SU-DHL-6 (cell line): ENCODE results near the gene CCNY.

ENCODE experiments used
- H2AFZ ChIP-seq: fragments of 200-600 bp; sonication (generic); 2 replicates; pipeline ENCODE4 v1.6.1; 2014; ENCODE audit warnings: low read depth, mild to moderate bottlenecking, moderate library complexity, mixed read lengths, antibody characterized with exemption, low read length; ENCODE audit not compliant: severe bottlenecking
- H3F3A ChIP-seq: fragments of 200-600 bp; shearing (Covaris generic); 2 replicates; pipeline ENCODE4 v1.6.0; 2016; ENCODE audit warnings: antibody characterized with exemption, mild to moderate bottlenecking; ENCODE audit not compliant: insufficient read depth
- H3K27ac ChIP-seq: fragments of 200-600 bp; sonication (generic); 2 replicates; pipeline ENCODE4 v1.5.1; 2016; ENCODE audit warnings: low read depth, mild to moderate bottlenecking, low read length, moderate library complexity, mixed read lengths
- H3K27me3 ChIP-seq: fragments of 200-600 bp; sonication (generic), shearing (Covaris generic); 2 replicates; pipeline ENCODE4 v1.6.0; 2014; ENCODE audit warnings: mild to moderate bottlenecking, low read length
- H3K36me3 ChIP-seq: fragments of 200-600 bp; sonication (generic); 2 replicates; pipeline ENCODE4 v1.6.1; 2014; ENCODE audit warnings: mild to moderate bottlenecking, low read length, mixed read lengths
- H3K4me2 ChIP-seq: fragments of 300-600, 200-600 bp; shearing (Covaris generic), sonication (generic); 2 replicates; pipeline ENCODE4 v1.6.0; 2014; ENCODE audit warnings: low read length, low read depth, mild to moderate bottlenecking; ENCODE audit not compliant: poor library complexity, severe bottlenecking
- H3K4me3 ChIP-seq: fragments of 200-600 bp; sonication (generic); 2 replicates; pipeline ENCODE4 v1.5.1; 2014; ENCODE audit warnings: antibody characterized with exemption, low read length, mild to moderate bottlenecking, mixed read lengths; ENCODE audit not compliant: insufficient read depth, poor library complexity, severe bottlenecking
- H3K79me2 ChIP-seq: fragments of 200-600 bp; sonication (generic); 2 replicates; pipeline ENCODE4 v1.6.1; 2014; ENCODE audit warnings: mild to moderate bottlenecking, low read length, moderate library complexity; ENCODE audit not compliant: insufficient read depth
- H3K9ac ChIP-seq: fragments of 200-600 bp; sonication (generic); 2 replicates; pipeline ENCODE4 v1.7.0; 2014; ENCODE audit warnings: mild to moderate bottlenecking, low read length
- H3K9me2 ChIP-seq: fragments of 200-600 bp; sonication (generic); replicated peaks from 2 replicates; pipeline ENCODE4 v1.6.1; 2014; ENCODE audit warnings: low read length; ENCODE audit not compliant: insufficient read depth
- H3K9me3 ChIP-seq: fragments of 200-600 bp; sonication (generic); 2 replicates; pipeline ENCODE4 v1.6.1; 2014; ENCODE audit warnings: low read length, mixed read lengths; ENCODE audit not compliant: insufficient read depth
- H4K20me1 ChIP-seq: fragments of 200-600 bp; sonication (generic); 2 replicates; pipeline ENCODE4 v1.6.1; 2014; ENCODE audit warnings: low read depth, mild to moderate bottlenecking, antibody characterized with exemption, low read length, moderate library complexity, mixed read lengths
- CTCF ChIP-seq: fragments of 200-600 bp; sonication (generic); IDR thresholded peaks from one replicate; pipeline ENCODE4 v1.5.1; 2017; ENCODE audit warnings: antibody characterized with exemption, mild to moderate bottlenecking, low read length, moderate library complexity; ENCODE audit not compliant: insufficient read depth, poor library complexity, severe bottlenecking
- EZH2phosphoT487 ChIP-seq: fragments of 200-600 bp; sonication (generic), shearing (Covaris generic); conservative IDR thresholded peaks from 2 replicates; pipeline ENCODE4 v1.6.1; 2018; ENCODE audit warnings: mild to moderate bottlenecking, antibody characterized with exemption, low read length, moderate library complexity, mixed read lengths

Gene CCNY

DNA sequence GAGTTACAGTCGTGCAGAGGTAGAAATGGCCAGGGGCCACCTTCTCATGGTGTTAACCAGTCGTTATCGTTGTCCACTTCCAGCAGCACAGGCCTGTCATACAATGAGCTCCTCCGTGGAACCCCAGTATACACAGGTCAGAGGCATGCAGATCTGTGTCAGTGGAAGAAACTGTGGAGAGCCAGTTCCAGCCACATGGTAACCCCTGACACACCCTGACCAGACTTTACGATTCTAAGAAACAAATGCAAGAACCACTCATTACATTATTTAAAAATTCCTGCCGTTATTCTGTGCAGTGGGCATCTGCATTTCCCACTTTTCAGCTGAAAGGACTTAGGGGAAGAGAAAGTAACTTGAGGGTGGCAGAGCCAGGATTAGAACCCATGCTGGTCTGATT, 245.3 kb downstream of the CCNY start:
- no peaks in the 10 kb centered on the region for H3K36me3 ChIP-seq
- no peak overlapping the region for H3K27ac ChIP-seq
- TF ChIP-seq CTCF = no peak
- TF ChIP-seq EZH2phosphoT487 = no peak
- H3K9me3 ChIP-seq = no peaks in the 10 kb centered on the region
- no peak overlapping the region for H3K4me2 ChIP-seq
- no peaks in the 10 kb centered on the region for H3K9me2 ChIP-seq
- no peak overlapping the region for H3K9ac ChIP-seq
- H3K79me2 ChIP-seq = no peaks in the 10 kb centered on the region
- no peak overlapping the region for H2AFZ ChIP-seq
- no peaks in the 10 kb centered on the region for H3F3A ChIP-seq
- no peaks in the 10 kb centered on the region for H3K27me3 ChIP-seq
- no peak overlapping the region for H3K4me3 ChIP-seq
- no peaks in the 10 kb centered on the region for H4K20me1 ChIP-seq

GRCh38 chr10:35584946-35585345, 248.6 kb downstream of the CCNY start:
- Histone ChIP-seq H2AFZ (no peak overlapping the region), H3F3A (no peaks in the 10 kb centered on the region), H3K27ac (no peak overlapping the region), H3K4me3 (no peak overlapping the region), H3K27me3 (no peaks in the 10 kb centered on the region), H3K9me2 (no peaks in the 10 kb centered on the region), H3K4me2 (no peak overlapping the region), H3K79me2 (no peaks in the 10 kb centered on the region), H3K36me3 (no peaks in the 10 kb centered on the region), H3K9me3 (no peaks in the 10 kb centered on the region), H4K20me1 (no peaks in the 10 kb centered on the region), H3K9ac (no peak overlapping the region)
- TF ChIP-seq CTCF = no peak
- TF ChIP-seq EZH2phosphoT487 = no peak

DNA sequence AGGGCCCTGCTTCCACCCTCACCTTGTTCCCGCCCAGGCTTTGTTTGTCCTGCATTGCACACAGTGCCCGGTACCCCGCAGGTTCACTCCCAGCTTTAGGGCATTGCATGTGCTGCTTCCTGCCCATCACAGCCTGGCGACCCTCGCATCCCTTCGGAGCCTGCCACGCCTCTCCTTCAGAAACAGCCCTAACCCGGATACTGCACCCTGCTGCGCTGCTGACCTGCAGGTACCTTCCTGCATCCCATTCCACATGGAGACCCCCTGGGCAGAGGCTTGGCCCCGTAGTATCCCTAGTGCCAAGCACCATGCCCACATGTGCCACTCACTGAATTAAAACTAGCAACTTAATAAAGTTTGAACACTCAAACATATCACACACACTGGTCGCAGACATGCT, 249.0 kb downstream of the CCNY start:
- no peak for TF ChIP-seq CTCF
- TF ChIP-seq EZH2phosphoT487 = no peak
- Histone ChIP-seq H3K4me2 (no peak overlapping the region), H3K9me2 (no peaks in the 10 kb centered on the region), H3K27ac (no peak overlapping the region), H3K79me2 (no peaks in the 10 kb centered on the region), H3K27me3 (no peaks in the 10 kb centered on the region), H3K4me3 (no peak overlapping the region), H2AFZ (no peak overlapping the region), H3K9ac (no peak overlapping the region), H3K36me3 (no peaks in the 10 kb centered on the region), H4K20me1 (no peaks in the 10 kb centered on the region), H3K9me3 (no peaks in the 10 kb centered on the region), H3F3A (no peaks in the 10 kb centered on the region)
